HCT116 (cell line): ENCODE measurements around the gene SLC47A2. TPM values are rescaled to one million over a fixed set of nuclear protein-coding genes. Genes with fewer than 3 reads are reported as not detected.

Source experiments
- ATAC-seq: fragments of 200-7000 bp; cut with Tn5 transposase; 2 replicates; pipeline ENCODE4 v1.9.1; 2020; ENCODE audit warnings: mild to moderate bottlenecking, moderate library complexity
- BruUV-seq: library from RNA; stranded (reverse); fragments of 400-500 nt; replicated peaks from 2 replicates; lab custom pipeline; 2021; lab: Mats Ljungman, UMichigan
- CTCF ChIA-PET: fragments of 300-600 bp; sonication (Branson Sonifier 250); formaldehyde crosslinking; loops from one replicate; lab custom pipeline; 2021; ENCODE audit warnings: antibody characterized with exemption; lab: Charles Lee
- POLR2A ChIA-PET: fragments of 300-600, 350-600 bp; sonication (Branson Sonifier 250); formaldehyde crosslinking; loops from one replicate; lab custom pipeline; 2021; ENCODE audit warnings: antibody characterized with exemption; lab: Charles Lee
- RAD21 ChIA-PET, 2 experiments: fragments of 300-600 bp; sonication (Branson Sonifier 250); formaldehyde crosslinking; loops; one replicate each; lab custom pipeline; 2023; ENCODE audit warnings: low total read pairs in 2 of 2; ENCODE audit not compliant: uncharacterized antibody in 2 of 2, unreplicated experiment in 2 of 2, low non-redundant PET in 1 of 2; lab: Charles Lee
- DNase-seq: peaks from one replicate; pipeline ENCODE4 v3.0.0-alpha.2; 2010; ENCODE audit warnings: low read depth, low spot score
- H2AFZ ChIP-seq: fragments of 200-600 bp; shearing (Covaris generic), sonication (generic); 2 replicates; pipeline ENCODE4 v1.6.1; 2017; ENCODE audit warnings: low read depth, mixed run types, mixed read lengths, antibody characterized with exemption, low read length; ENCODE audit not compliant: poor library complexity, severe bottlenecking
- H3K27ac ChIP-seq: 2 replicates; pipeline ENCODE4 v1.5.1; 2012; ENCODE audit warnings: low read depth, low read length
- H3K27me3 ChIP-seq: fragments of 200-600 bp; sonication (generic); 2 replicates; pipeline ENCODE4 v1.6.1; 2016; ENCODE audit warnings: mixed run types, low read length, mixed read lengths; ENCODE audit not compliant: insufficient read depth
- H3K36me3 ChIP-seq, 2 experiments: fragments of 200-500 bp in 1 of 2; fragments of 200-600 bp in 1 of 2; sonication (Bioruptor generic) in 1 of 2; sonication (generic) in 1 of 2; 2 replicates each; pipeline versions ENCODE4 v1.5.1 to v1.6.1; 2014 to 2016; ENCODE audit warnings: low read length in 2 of 2, inconsistent platforms in 1 of 2, mixed read lengths in 1 of 2, mixed run types in 1 of 2; ENCODE audit not compliant: insufficient read depth in 2 of 2, control insufficient read depth in 1 of 2
- H3K4me1 ChIP-seq, 2 experiments: fragments of 200-600 bp in 1 of 2; sonication (generic) in 1 of 2; 2 replicates each; pipeline versions ENCODE4 v1.5.1 to v1.6.1; 2012 to 2017; ENCODE audit warnings: low read length in 2 of 2, inconsistent platforms in 1 of 2, mild to moderate bottlenecking in 1 of 2, mixed read lengths in 1 of 2, mixed run types in 1 of 2, moderate library complexity in 1 of 2; ENCODE audit not compliant: insufficient read depth in 2 of 2, control insufficient read depth in 1 of 2
- H3K4me2 ChIP-seq: fragments of 200-600 bp; sonication (generic); 2 replicates; pipeline ENCODE4 v1.6.1; 2017; ENCODE audit warnings: mixed run types, low read length, mixed read lengths
- H3K4me3 ChIP-seq, 2 experiments: fragments of 200-600 bp in 1 of 2; sonication (generic) in 1 of 2; replicated peaks in 1 of 2; 2 replicates each; pipeline ENCODE4 v1.5.1; 2011 to 2016; ENCODE audit warnings: low read length in 2 of 2, control low read depth in 1 of 2, low read depth in 1 of 2, mild to moderate bottlenecking in 1 of 2, mixed read lengths in 1 of 2, mixed run types in 1 of 2
- H3K79me2 ChIP-seq: fragments of 200-600 bp; sonication (generic); 2 replicates; pipeline ENCODE4 v1.6.1; 2017; ENCODE audit warnings: mild to moderate bottlenecking, mixed run types, low read length, moderate library complexity, mixed read lengths; ENCODE audit not compliant: insufficient read depth
- H3K9ac ChIP-seq: fragments of 200-600 bp; sonication (generic); 2 replicates; pipeline ENCODE4 v1.6.1; 2016; ENCODE audit warnings: low read length, mixed read lengths
- H3K9me2 ChIP-seq: fragments of 200-600 bp; sonication (generic), shearing (Covaris generic); 2 replicates; pipeline ENCODE4 v1.6.1; 2017; ENCODE audit warnings: mixed run types, mild to moderate bottlenecking, moderate library complexity; ENCODE audit not compliant: insufficient read depth
- H3K9me3 ChIP-seq, 2 experiments: fragments of 200-500 bp in 1 of 2; fragments of 200-600 bp in 1 of 2; sonication (Bioruptor generic) in 1 of 2; sonication (generic) in 1 of 2; 2 replicates each; pipeline ENCODE4 v1.6.1; 2014 to 2017; ENCODE audit warnings: low read length in 2 of 2, mixed read lengths in 2 of 2, inconsistent platforms in 1 of 2, low read depth in 1 of 2, mild to moderate bottlenecking in 1 of 2, mixed run types in 1 of 2, moderate library complexity in 1 of 2; ENCODE audit not compliant: control insufficient read depth in 1 of 2, insufficient read depth in 1 of 2
- H4K20me1 ChIP-seq: fragments of 200-600 bp; sonication (generic), shearing (Covaris generic); 2 replicates; pipeline ENCODE4 v1.6.1; 2017; ENCODE audit warnings: mixed run types, mild to moderate bottlenecking, moderate library complexity; ENCODE audit not compliant: insufficient read depth
- CBX3 ChIP-seq: IDR thresholded peaks from 2 replicates; pipeline ENCODE4 v1.6.1; 2012; ENCODE audit warnings: low read depth
- CEBPB ChIP-seq: IDR thresholded peaks from 2 replicates; pipeline ENCODE4 v1.6.1; 2012; ENCODE audit warnings: low read depth
- FOSL1 ChIP-seq: IDR thresholded peaks from 2 replicates; pipeline ENCODE4 v1.6.1; 2012; ENCODE audit warnings: low read depth
- JUND ChIP-seq: IDR thresholded peaks from 2 replicates; pipeline ENCODE4 v1.6.1; 2012
- POLR2A ChIP-seq: IDR thresholded peaks from 2 replicates; pipeline ENCODE4 v1.7.0; 2011; ENCODE audit warnings: borderline replicate concordance; ENCODE audit not compliant: insufficient read depth, insufficient read length; ENCODE audit errors: extremely low read depth
- POLR2AphosphoS5 ChIP-seq: IDR thresholded peaks from 2 replicates; pipeline ENCODE4 v1.6.1; 2011; ENCODE audit warnings: mild to moderate bottlenecking, low read depth, low read length, moderate library complexity
- RAD21 ChIP-seq: IDR thresholded peaks from 2 replicates; pipeline ENCODE4 v1.6.1; 2012; ENCODE audit warnings: low read depth, mild to moderate bottlenecking
- SIN3A ChIP-seq: IDR thresholded peaks from 2 replicates; pipeline ENCODE4 v1.6.1; 2012; ENCODE audit warnings: low read depth
- SP1 ChIP-seq: IDR thresholded peaks from 2 replicates; pipeline ENCODE4 v1.6.1; 2012; ENCODE audit warnings: low read depth
- SRF ChIP-seq: IDR thresholded peaks from 2 replicates; pipeline ENCODE4 v1.6.1; 2012; ENCODE audit warnings: low read depth
- YY1 ChIP-seq: IDR thresholded peaks from 2 replicates; pipeline ENCODE4 v1.6.1; 2011; ENCODE audit warnings: low read length, low read depth, moderate library complexity, mild to moderate bottlenecking; ENCODE audit not compliant: insufficient replicate concordance; ENCODE audit errors: extremely low read depth
- intact Hi-C: fragments of 100-400 bp; cut with micrococcal nuclease; formaldehyde crosslinking; loops from 2 replicates; pipeline ENCODE4 v1.10.0; 2022
- total RNA-seq: library from RNA; stranded (reverse); gene quantifications from one replicate; pipeline ENCODE4 v1.2.1, GENCODE V29; 2021; ENCODE audit not compliant: unreplicated experiment
- TF ChIP-seq, protein P1 (sequence below): IDR thresholded peaks from 2 replicates; pipeline ENCODE4 v1.6.1; 2012
- TF ChIP-seq, protein P2 (sequence below), 3 experiments: fragments of 200-600 bp in 1 of 3; sonication (generic) in 1 of 3; IDR thresholded peaks in 2 of 3; conservative IDR thresholded peaks in 1 of 3; 2 replicates each; pipeline ENCODE4 v1.5.1; 2012 to 2017; ENCODE audit warnings: low read depth in 2 of 3, low read length in 2 of 3, antibody characterized with exemption in 1 of 3, borderline replicate concordance in 1 of 3, control low read depth in 1 of 3, mild to moderate bottlenecking in 1 of 3, mixed read lengths in 1 of 3, mixed run types in 1 of 3, moderate library complexity in 1 of 3; ENCODE audit not compliant: insufficient read depth in 1 of 3

Gene SLC47A2
- total RNA-seq, 1 experiment from 2014 or later = not detected

DNA sequence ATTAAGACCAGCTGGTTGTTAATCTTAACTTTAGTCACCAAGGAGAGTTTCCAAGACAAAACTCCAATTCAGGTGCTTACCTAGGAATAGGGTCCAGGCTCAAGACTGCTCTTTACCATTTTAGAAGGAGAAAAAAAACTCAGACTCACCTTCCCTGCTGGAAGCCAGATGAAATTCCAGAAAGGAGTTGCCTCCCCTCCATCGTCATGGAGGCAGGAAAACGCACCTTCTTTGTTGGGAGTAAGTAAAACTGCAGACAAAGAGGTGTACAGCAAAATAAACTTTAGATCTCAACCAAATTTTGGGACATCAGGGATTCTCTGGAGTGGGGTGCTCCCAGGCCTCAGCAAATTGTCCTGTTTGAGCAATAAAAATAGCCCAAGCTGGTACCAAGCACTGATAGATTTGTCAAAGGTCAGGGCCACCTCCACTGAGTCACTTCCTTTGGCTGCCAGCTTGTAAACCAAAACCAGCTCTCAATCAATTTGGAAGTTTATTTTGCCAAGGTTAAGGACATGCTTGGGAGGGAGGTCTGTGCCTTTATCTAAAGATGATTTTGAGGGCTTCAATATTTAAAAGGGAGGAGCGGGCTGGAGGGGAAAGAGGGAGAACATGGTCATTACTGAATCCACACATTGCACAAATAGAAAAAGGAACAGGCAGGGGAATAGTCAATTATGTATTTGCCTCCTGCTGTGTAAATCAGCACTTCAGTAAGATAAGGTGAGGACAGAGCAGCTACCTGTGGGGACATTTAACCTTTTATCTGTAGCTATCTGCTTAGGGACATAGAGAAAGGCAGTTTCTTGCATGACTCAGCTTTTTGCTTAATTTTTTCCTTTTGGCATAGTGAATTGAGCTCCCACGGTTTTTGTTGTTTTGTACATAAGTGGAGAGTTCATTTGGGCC lies 69.3 kb downstream of the SLC47A2 start:
- H3K9me2 ChIP-seq = no peaks in the 10 kb centered on the region
- peak; percentile 22 for ATAC-seq
- H3K36me3 ChIP-seq = 0 out of 4 replicates have a peak, but pooled peaks cover 0 to 3% of the 10 kb centered on the region in 2 experiments
- H3K9ac ChIP-seq = peak overlapping the region; percentile 67
- POLR2A ChIA-PET = interaction anchor here (1.0 to 2.1 kb wide), 4 partner anchors 106 to 284 kb away, joined by 3 to 13 read pairs (median 3); partner anchors contain the start of gene B9D1
- DNase-seq = peak; percentile 52
- peak overlapping the region; percentile 70 for H3K4me2 ChIP-seq
- RAD21 ChIA-PET = interaction anchor here (0.6 to 1.3 kb wide), 3 partner anchors 115 to 136 kb away, joined by 3 to 4 read pairs (median 3); no protein-coding TSS in a partner anchor
- H4K20me1 ChIP-seq = no peaks in the 10 kb centered on the region
- CTCF ChIA-PET = interaction anchor here (0.6 to 1.7 kb wide), 10 partner anchors 13 to 269 kb away, joined by 3 to 6 read pairs (median 4); partner anchors contain the start of gene MAPK7
- TF ChIP-seq RAD21 (peak; percentile 25; the same call in 1 of the 2 replicates), POLR2A (no peak), POLR2AphosphoS5 (peak; percentile 52), FOSL1 (peak; percentile 81), CEBPB (peak; percentile 54; the same call in 1 of the 2 replicates), JUND (peak; percentile 77), CBX3 (peak; percentile 46), SP1 (peak; percentile 64), SRF (no peak), YY1 (no peak), SIN3A (0 out of 2 replicates have a peak, but pooled peaks have one; percentile 41)
- TF ChIP-seq, protein P1, sequence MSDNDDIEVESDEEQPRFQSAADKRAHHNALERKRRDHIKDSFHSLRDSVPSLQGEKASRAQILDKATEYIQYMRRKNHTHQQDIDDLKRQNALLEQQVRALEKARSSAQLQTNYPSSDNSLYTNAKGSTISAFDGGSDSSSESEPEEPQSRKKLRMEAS = 0 out of 2 replicates have a peak, but pooled peaks have one; percentile 10
- TF ChIP-seq, protein P2, sequence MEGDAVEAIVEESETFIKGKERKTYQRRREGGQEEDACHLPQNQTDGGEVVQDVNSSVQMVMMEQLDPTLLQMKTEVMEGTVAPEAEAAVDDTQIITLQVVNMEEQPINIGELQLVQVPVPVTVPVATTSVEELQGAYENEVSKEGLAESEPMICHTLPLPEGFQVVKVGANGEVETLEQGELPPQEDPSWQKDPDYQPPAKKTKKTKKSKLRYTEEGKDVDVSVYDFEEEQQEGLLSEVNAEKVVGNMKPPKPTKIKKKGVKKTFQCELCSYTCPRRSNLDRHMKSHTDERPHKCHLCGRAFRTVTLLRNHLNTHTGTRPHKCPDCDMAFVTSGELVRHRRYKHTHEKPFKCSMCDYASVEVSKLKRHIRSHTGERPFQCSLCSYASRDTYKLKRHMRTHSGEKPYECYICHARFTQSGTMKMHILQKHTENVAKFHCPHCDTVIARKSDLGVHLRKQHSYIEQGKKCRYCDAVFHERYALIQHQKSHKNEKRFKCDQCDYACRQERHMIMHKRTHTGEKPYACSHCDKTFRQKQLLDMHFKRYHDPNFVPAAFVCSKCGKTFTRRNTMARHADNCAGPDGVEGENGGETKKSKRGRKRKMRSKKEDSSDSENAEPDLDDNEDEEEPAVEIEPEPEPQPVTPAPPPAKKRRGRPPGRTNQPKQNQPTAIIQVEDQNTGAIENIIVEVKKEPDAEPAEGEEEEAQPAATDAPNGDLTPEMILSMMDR (IDR thresholded peaks at IDR 0.05 in 2 of 3, conservative IDR thresholded peaks at IDR 0.05 in 1 of 3; ENCODE audit: borderline replicate concordance in 1 of 3, insufficient read depth in 1 of 3, low read depth in 2 of 3, low read length in 2 of 3) = no peak
- TF ChIP-seq, all 23 proteins: peak for 9
- Histone ChIP-seq H3K9me3 (no peaks in the 10 kb centered on the region), H3K4me3 (peak overlapping the region; percentile 52 to 69), H3K4me1 (peaks cover 69 to 89% of the 10 kb centered on the region in 2 experiments), H3K27ac (peak overlapping the region; percentile 99), H2AFZ (peak overlapping the region; percentile 12), H3K27me3 (no peaks in the 10 kb centered on the region), H3K79me2 (peaks cover 31% of the 10 kb centered on the region)
- no TSS peak for BruUV-seq
- intact Hi-C loops = loop anchor here (5.0 kb wide), 2 partner anchors 105 to 140 kb away; no protein-coding TSS in a partner anchor
